Fibroblast of lung (primary cell): ENCODE data around the gene MYO9A. TPM values are rescaled to one million over a fixed set of nuclear protein-coding genes. Genes with fewer than 3 reads are reported as not detected.
A peak's percentile ranks its signal among the peaks of the same experiment; 100 is the strongest.

Source experiments
- DNase-seq, 2 donors: peaks; one replicate each; pipeline versions ENCODE4 v3.0.0 to v3.0.0-alpha.2; 2010; ENCODE audit warnings: low read depth in 2 of 2
- H2AFZ ChIP-seq: 2 replicates; pipeline ENCODE4 v1.5.1; 2012; ENCODE audit warnings: low read length, control low read depth, inconsistent platforms
- H3K27ac ChIP-seq: 2 replicates; pipeline ENCODE4 v1.5.1; 2011; ENCODE audit warnings: low read length, control low read depth; ENCODE audit not compliant: insufficient read depth
- H3K27me3 ChIP-seq: 2 replicates; pipeline ENCODE4 v1.5.1; 2011; ENCODE audit warnings: mild to moderate bottlenecking, low read length; ENCODE audit not compliant: control insufficient read depth, insufficient read depth
- H3K36me3 ChIP-seq: 2 replicates; pipeline ENCODE4 v1.5.1; 2011; ENCODE audit warnings: low read length; ENCODE audit not compliant: control insufficient read depth, insufficient read depth
- H3K4me1 ChIP-seq: 2 replicates; pipeline ENCODE4 v1.5.1; 2011; ENCODE audit warnings: low read length; ENCODE audit not compliant: control insufficient read depth, insufficient read depth; ENCODE audit errors: extremely low read depth
- H3K4me2 ChIP-seq: 2 replicates; pipeline ENCODE4 v1.5.1; 2011; ENCODE audit warnings: low read length, control low read depth; ENCODE audit not compliant: insufficient read depth; ENCODE audit errors: extremely low read depth
- H3K4me3 ChIP-seq, 4 experiments: fragments of 200-600 bp in 1 of 4; sonication (generic) in 1 of 4; replicated peaks in 1 of 4; 2 replicates each; pipeline ENCODE4 v1.5.1; 2011 to 2016; ENCODE audit warnings: low read length in 4 of 4, low read depth in 3 of 4, mild to moderate bottlenecking in 3 of 4, control low read depth in 2 of 4, inconsistent platforms in 1 of 4, mixed read lengths in 1 of 4; ENCODE audit not compliant: insufficient read depth in 1 of 4; ENCODE audit errors: control extremely low read depth in 1 of 4
- H3K79me2 ChIP-seq: 2 replicates; pipeline ENCODE4 v1.5.1; 2012; ENCODE audit warnings: mild to moderate bottlenecking, low read length, inconsistent platforms; ENCODE audit not compliant: control insufficient read depth, insufficient read depth
- H3K9ac ChIP-seq: 2 replicates; pipeline ENCODE4 v1.5.1; 2011; ENCODE audit warnings: mild to moderate bottlenecking, low read length, control low read depth; ENCODE audit not compliant: insufficient read depth
- H3K9me3 ChIP-seq: 2 replicates; pipeline ENCODE4 v1.5.1; 2012; ENCODE audit warnings: low read depth, low read length; ENCODE audit not compliant: control insufficient read depth, insufficient read depth
- H4K20me1 ChIP-seq: 2 replicates; pipeline ENCODE4 v1.5.1; 2011; ENCODE audit warnings: low read length; ENCODE audit not compliant: control insufficient read depth, insufficient read depth; ENCODE audit errors: extremely low read depth
- EZH2 ChIP-seq: IDR thresholded peaks from 2 replicates; pipeline ENCODE4 v1.5.1; 2012; ENCODE audit warnings: low read length, control low read depth, mild to moderate bottlenecking; ENCODE audit errors: missing control alignments
- polyA plus RNA-seq, 2 donors: library from polyadenylated mRNA; depleted of rRNA in 1 of 2; stranded (reverse) in 1 of 2; unstranded in 1 of 2; fragments of >200 nt; gene quantifications; 2 replicates each; pipeline ENCODE4 v1.2.1, GENCODE V29; 2011 to 2012; ENCODE audit warnings: missing spikeins in 1 of 2
- total RNA-seq: library from RNA; depleted of rRNA; stranded (reverse); fragments of >200 nt; gene quantifications from 2 replicates; pipeline ENCODE4 v1.2.1, GENCODE V29; 2014
- TF ChIP-seq, protein P1 (sequence below), 2 donors: IDR thresholded peaks in 1 of 2; conservative IDR thresholded peaks in 1 of 2; 1 replicate in 1 of 2; 2 replicates in 1 of 2; pipeline ENCODE4 v1.5.1; 2011 to 2012; ENCODE audit warnings: low read length in 2 of 2, control low read depth in 1 of 2, inconsistent platforms in 1 of 2, low read depth in 1 of 2, mild to moderate bottlenecking in 1 of 2

Gene MYO9A
- total and polyA plus RNA-seq, 2 donors (not counting 1 experiment from before 2014, with no cell fraction given): 12.8 to 48.6 TPM

DNA sequence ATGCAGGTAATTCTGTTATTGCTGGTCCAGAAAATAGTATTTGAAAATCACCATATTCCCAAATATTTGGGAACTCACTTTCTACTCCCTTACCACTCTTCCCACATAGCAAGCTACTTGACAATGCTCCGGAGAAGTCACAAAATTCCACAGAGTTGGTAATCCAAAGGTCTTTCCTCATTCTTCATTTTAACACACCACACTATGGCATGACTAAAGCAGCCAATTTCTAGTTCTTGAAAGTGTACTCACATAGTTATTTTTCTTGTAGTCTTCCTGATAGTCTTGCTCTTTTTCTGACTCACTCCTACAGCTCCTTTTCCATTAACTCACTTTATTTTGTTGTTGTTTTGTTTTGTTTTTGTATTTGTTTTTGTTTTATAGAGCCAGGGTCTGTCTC is 67.2 kb downstream of the MYO9A start:
- H4K20me1 ChIP-seq: no peaks in the 10 kb centered on the region
- no peaks in the 10 kb centered on the region for H3K36me3 ChIP-seq
- H2AFZ ChIP-seq: no peak overlapping the region
- no peaks in the 10 kb centered on the region for H3K27me3 ChIP-seq
- H3K9me3 ChIP-seq: no peaks in the 10 kb centered on the region
- no peak overlapping the region for H3K27ac ChIP-seq
- no peaks in the 10 kb centered on the region for H3K4me1 ChIP-seq
- H3K9ac ChIP-seq: no peak overlapping the region
- DNase-seq: peak in 1 of 2 donors; percentile 41
- no peak for TF ChIP-seq EZH2
- TF ChIP-seq, protein P1, sequence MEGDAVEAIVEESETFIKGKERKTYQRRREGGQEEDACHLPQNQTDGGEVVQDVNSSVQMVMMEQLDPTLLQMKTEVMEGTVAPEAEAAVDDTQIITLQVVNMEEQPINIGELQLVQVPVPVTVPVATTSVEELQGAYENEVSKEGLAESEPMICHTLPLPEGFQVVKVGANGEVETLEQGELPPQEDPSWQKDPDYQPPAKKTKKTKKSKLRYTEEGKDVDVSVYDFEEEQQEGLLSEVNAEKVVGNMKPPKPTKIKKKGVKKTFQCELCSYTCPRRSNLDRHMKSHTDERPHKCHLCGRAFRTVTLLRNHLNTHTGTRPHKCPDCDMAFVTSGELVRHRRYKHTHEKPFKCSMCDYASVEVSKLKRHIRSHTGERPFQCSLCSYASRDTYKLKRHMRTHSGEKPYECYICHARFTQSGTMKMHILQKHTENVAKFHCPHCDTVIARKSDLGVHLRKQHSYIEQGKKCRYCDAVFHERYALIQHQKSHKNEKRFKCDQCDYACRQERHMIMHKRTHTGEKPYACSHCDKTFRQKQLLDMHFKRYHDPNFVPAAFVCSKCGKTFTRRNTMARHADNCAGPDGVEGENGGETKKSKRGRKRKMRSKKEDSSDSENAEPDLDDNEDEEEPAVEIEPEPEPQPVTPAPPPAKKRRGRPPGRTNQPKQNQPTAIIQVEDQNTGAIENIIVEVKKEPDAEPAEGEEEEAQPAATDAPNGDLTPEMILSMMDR (conservative IDR thresholded peaks at IDR 0.05 in 1 of 2, IDR thresholded peaks at IDR 0.05 in 1 of 2; ENCODE audit: low read depth in 1 of 2, low read length in 2 of 2): no peak
- no peak overlapping the region for H3K4me2 ChIP-seq
- no peaks in the 10 kb centered on the region for H3K79me2 ChIP-seq
- H3K4me3 ChIP-seq: no peak overlapping the region

- no peak overlapping the region for H3K4me3 ChIP-seq
- H3K79me2 ChIP-seq: no peaks in the 10 kb centered on the region
- H3K27ac ChIP-seq: no peak overlapping the region
- H3K36me3 ChIP-seq: no peaks in the 10 kb centered on the region
- DNase-seq: peak in 1 of 2 donors; percentile 74
- no peaks in the 10 kb centered on the region for H3K27me3 ChIP-seq
- H2AFZ ChIP-seq: no peak overlapping the region
- no peak overlapping the region for H3K4me2 ChIP-seq
- H4K20me1 ChIP-seq: no peaks in the 10 kb centered on the region
- no peak overlapping the region for H3K9ac ChIP-seq
- H3K4me1 ChIP-seq: no peaks in the 10 kb centered on the region
- TF ChIP-seq, protein P1 (conservative IDR thresholded peaks at IDR 0.05 in 1 of 2, IDR thresholded peaks at IDR 0.05 in 1 of 2; ENCODE audit: low read depth in 1 of 2, low read length in 2 of 2): no peak
- TF ChIP-seq EZH2: no peak
- H3K9me3 ChIP-seq: no peaks in the 10 kb centered on the region
These were observed 70.9 kb downstream of the MYO9A start for GRCh38 chr15:72047020-72047419.

- H2AFZ ChIP-seq: no peak overlapping the region
- H4K20me1 ChIP-seq: no peaks in the 10 kb centered on the region
- no peak overlapping the region for H3K4me2 ChIP-seq
- TF ChIP-seq EZH2: no peak
- TF ChIP-seq, protein P1 (conservative IDR thresholded peaks at IDR 0.05 in 1 of 2, IDR thresholded peaks at IDR 0.05 in 1 of 2; ENCODE audit: low read depth in 1 of 2, low read length in 2 of 2): no peak
- no peaks in the 10 kb centered on the region for H3K79me2 ChIP-seq
- no peak overlapping the region for H3K4me3 ChIP-seq
- no peaks in the 10 kb centered on the region for H3K4me1 ChIP-seq
- no peak overlapping the region for H3K27ac ChIP-seq
- no peak overlapping the region for H3K9ac ChIP-seq
- no peaks in the 10 kb centered on the region for H3K36me3 ChIP-seq
- no peak for DNase-seq
- no peaks in the 10 kb centered on the region for H3K9me3 ChIP-seq
- no peaks in the 10 kb centered on the region for H3K27me3 ChIP-seq
These were observed 73.0 kb downstream of the MYO9A start for GRCh38 chr15:72044956-72045355.
